GM21515 (cell line): ENCODE results near the gene FAM227A.
"Not testable (repeated sequence)": the region's sequence is repeated elsewhere in the genome, so short reads cannot be mapped to it uniquely, and the experiment has no call there.

Experiments used
- ATAC-seq: cut with Tn5 transposase; IDR thresholded peaks from one replicate; pipeline ENCODE4 v1.9.1; 2021; ENCODE audit not compliant: unreplicated experiment

FAM227A gene

DNA sequence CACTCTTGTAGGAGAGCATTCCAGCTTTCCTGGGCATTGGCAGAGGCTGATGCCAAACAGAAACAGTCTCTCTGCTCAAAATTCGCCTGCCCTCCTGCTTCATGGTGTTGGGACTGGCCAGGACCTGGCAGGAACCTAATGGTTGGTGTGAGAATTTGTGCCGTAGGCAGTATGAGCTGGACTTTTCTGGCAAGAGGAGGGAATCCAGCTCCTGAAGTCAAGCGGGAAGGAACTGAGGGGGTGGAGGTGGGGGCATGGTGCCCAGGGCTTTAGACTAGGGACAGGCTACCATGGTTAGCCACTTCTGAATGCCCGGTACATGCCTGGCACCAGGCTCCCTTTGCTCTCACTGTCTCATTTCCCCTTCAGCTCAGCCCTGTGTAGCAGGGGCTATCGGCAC lies 18.7 kb upstream of the FAM227A start:
- no peak for ATAC-seq

DNA sequence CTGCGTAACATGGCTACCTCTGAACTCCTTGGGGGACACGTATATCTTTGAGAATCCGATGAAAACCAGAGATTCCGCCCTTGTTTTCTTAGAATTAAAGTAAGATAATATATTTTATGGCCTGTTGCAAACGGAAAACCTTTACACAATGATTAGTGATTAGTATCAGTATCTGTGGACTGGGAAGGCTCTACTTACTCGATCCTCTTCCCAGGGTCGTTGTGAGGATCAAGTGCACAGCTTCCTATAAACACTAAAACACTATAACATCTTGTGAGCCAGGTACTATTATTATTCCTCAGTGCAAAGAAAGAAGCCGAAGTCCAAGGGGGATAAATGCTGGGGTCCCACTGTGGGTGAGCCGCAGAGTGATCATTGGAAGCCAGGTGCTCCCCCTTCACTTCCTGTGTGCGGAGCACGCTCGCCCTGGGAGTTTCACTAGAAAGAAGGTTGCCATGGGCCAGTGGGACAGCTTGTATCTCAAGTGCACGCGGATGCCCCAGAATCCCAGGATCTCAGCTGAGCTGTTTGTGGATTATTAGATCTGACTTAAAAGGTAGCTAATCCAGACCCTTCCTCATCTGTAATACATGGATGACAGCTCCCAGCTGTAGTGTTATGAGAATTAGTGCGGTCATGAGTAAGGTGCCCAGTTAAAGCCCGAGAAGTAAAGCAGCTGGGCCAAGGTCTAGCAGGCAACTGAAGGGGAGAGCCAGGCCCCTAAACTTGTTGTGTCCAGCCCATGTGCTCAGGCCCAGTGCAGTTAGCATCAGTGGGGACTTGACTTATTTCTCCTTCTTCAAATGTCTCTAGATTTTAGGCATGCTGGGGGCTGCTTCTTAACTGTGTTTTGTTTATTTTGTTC lies 1.1 kb upstream of the FAM227A start:
- no peak for ATAC-seq

DNA sequence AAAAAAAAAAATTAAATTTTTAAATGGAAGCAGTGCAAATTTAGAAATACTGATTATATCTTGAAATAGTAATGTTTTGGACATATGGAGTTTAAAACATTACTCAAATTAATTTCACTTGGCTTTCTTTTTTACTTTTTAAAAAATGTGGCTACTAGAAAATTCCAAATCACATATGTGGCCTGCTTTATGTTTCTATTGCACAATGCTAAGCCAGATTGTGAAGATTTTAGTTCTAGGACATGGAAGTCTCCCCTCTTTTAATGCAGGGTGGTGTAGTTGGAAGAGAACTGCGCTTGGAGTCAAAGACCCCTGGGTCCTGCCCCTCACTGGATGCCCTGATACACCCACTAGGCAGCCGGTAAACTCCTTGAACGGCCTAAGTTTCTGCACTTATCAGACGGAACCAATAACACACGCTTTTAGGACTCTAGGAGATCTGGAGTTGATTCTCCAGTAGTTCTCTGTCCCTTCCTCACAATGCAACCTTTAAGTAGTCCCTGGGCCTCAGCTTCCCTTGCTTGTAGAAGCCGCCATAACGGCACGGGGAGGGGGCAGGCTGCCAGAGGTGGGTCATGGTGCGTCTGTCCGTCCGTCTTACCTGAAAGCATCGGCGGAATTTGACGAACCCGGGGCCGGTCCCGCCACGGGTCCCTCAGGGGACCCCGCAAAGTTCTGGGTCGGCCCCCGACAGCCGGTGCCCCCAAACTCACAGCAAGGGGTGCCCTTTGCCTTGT lies 505 bp downstream of the FAM227A start:
- ATAC-seq = no peak

DNA sequence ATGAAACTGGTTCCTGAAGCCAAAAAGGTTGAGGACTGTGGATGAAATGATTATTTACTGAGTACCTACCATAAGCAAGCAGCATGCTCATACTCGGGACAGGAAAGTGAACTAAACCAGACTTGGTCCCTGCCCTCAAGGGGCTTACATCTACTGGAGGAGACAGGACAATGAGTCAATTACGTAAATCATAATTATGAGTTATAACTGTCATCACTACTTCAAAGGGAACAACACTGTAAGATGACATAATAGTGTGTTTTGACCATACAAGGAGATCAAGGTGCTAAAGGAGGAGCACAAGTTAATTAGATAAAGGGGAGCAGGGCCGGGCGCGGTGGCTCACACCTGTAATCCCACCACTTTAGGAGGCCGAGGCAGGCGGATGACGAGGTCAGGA lies 2.5 kb downstream of the FAM227A start:
- ATAC-seq = no peak

DNA sequence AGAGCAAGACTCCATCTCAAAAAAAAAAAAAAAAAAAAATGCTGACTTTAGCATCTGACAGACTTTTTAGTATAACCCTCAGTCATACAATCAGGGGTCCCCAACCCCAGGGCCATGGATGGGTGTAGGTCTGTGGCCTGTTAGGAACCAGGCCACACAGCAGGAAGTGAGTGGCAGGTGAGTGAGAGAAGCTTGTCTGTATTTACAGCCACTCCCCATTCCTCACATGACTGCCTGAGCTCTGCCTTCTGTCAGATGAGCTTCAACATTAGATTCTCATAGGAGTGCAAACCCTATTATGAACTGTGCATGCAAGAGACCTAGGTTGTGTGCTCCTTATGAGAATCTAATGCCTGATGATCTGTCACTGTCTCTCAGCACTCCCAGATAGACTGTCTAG lies 3.3 kb downstream of the FAM227A start:
- no peak for ATAC-seq

DNA sequence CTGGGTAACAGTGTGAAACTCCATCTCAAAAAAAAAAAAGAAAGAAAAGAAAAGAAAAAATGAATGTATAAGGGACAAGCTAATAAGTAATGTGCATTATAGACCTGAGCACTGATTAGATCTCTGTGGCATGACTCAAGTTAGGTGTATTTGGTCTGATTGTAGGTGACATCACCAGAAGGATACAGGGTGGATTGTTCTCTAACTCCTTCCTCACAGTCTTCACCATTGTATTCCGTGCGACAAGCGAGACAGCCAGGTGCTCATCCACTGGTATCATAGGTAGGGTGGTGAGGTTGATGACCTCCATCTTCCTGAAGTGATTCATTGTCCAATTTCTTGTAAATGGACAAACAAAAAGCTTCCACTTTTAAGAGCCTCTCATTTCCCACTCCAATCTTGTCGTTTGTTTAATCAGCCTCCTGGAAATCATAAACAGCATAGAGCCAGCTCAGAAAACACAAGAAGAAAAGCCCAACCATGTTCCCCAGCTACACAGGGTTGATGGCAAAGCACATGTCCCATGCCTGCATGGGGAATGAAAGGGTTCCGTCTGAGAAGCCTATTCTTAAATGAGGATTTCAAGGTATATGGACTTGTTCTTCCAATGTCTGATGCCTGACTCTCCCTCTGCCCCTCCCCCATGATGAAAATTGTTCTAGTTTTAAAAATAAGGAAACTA lies 6.2 kb downstream of the FAM227A start:
- ATAC-seq = no peak

DNA sequence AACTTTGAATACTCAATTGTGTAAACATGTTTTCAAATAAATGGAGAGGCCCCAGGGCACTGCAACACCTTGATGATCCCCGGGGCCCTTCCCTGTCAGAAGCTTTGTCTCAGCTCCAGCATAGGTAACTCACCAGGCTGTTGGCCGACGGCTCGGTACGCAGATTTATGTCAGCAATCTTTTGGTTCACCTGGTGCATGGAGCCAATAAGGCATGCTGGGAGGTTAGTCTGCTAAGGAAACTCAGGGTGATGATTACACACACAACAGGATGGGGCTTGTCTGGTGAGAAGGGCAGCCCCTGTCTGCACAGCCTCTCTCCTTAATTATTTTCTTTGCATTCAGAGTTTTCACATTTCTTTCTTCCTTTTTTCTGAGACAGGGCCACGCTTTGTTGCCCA lies 10.8 kb downstream of the FAM227A start:
- ATAC-seq = no peak

DNA sequence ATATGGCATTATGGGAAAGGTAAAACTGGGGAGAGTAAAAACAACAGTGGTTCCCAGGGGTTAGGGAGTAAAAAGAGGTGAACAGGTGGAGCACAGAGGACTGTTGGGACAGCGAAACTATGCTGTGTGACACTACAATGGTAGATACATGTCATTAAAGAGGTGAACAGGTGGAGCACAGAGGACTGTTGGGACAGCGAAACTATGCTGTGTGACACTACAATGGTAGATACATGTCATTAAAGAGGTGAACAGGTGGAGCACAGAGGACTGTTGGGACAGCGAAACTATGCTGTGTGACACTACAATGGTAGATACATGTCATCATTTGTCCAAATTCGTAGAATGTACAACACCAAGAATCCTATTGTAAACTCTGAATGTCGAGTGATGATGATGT lies 11.9 kb downstream of the FAM227A start:
- not testable (repeated sequence) for ATAC-seq

DNA sequence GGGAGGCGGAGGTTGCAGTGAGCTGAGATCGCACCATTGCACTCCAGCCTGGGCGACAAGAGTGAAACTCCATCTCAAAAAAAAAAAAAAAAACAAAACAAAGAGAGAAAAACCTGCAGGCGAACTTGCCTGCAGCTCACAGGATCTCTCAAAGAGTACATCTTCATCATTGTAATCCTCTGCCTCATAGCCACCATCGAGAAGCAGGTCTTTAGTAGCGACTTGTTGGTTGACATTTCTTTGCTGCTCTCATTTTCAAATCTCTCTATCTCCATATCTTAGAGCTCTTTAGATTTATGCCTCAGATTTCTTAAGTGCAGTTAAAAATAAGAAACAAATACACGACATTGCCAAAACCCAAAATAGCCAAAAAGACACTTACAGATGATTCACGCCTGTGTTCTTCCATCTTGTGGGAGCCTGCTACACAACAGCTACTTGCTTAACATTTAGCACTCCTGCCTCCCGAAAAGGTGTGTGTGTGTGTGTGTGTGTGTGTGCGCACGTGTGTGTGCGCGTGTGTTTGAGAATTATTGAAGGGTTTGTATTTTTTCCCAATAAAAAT lies 14.6 kb downstream of the FAM227A start:
- ATAC-seq = no peak

DNA sequence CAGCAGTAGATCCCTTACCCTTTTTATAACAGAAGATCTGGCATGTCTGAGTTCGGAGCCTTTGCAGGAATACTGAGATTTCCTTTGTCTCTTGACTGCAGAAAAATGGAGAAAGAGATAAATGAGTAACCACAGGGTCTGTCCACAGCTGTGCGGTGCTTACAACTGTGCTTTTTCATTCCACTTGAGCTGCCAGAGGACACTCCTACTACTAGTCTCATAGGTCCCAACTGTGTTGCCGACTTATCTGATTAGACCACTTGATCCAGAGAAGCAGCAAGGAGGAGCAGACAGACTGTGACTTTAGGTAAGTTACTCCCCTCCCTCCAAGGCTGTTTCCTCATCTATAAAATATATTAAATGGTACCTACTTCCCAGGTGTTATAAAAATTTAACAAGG lies 17.5 kb downstream of the FAM227A start:
- ATAC-seq = no peak

DNA sequence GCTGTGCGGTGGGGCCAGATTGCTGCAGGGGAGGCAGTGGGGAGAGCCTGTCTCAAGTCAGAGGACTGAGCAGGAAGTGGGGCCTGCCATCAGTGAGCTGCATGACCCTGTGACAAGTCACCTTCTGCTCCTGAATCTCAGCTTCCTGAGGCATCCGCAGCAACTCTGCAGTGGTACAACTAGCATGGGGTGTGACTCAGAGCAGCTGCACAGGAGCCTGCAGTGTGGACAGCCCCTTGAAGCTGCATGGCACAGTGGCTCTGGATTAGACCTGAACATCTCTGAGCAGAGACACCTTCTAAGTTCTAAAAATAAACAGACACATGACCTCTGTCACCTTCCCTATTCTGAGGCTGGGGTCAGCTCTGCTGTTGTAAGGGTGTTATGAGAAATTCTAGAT lies 18.0 kb downstream of the FAM227A start:
- ATAC-seq = no peak

DNA sequence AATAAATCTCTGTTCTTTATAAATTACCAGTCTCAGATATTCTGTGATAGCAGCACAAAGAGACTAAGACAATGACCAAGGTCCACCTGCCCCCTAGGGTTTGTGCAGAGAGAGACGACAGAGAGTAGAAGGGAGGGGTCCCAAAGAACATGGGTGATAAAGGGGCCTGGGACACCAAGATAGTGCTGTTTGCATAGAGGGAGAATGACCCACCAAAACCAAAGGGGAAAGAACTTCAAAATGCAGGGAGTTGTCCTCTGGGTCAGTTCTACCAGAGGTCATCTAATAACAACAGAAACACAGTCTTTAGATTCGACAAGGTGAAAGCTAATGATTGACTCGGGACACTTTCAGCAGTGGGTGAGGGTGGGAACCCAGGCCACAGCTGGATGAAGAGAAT lies 23.7 kb downstream of the FAM227A start:
- no peak for ATAC-seq

DNA sequence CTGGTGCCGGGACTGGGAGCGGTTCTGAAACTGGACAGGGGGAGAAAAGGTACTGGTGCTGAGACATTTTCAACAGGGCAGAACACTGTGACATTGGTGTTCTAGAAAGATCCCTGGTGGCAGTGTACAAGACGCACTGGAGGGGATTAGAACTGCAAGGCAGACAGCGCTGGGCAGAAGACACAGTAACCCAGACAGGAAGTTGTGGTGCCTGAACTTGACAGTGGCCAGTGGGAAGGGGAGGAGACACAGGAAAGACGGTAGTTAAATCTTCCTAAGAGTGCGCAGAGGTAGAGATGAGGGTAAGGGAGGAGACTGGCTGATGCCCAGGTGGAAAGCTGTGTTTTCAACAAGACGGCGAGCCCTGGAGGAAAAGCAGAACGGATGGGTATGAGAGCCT lies 24.5 kb downstream of the FAM227A start:
- ATAC-seq = no peak

DNA sequence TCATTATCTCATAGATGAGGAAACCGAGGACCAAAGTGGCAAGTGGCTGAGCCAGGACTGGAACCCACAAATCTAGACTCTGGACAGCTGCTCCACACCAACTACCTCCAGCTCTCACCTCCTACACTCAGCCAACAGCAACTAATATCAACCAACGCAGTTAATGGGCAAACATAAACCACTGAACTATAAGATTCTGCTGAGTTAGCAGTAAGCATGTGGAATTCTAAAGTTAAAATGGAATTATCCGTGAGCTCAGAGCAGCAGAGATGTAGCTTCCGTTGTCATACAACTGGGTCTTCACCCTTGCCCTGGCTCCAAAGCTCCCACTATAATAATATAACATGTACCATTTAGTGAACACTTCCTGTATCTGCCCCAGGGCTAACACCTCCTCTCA lies 27.1 kb downstream of the FAM227A start:
- no peak for ATAC-seq

DNA sequence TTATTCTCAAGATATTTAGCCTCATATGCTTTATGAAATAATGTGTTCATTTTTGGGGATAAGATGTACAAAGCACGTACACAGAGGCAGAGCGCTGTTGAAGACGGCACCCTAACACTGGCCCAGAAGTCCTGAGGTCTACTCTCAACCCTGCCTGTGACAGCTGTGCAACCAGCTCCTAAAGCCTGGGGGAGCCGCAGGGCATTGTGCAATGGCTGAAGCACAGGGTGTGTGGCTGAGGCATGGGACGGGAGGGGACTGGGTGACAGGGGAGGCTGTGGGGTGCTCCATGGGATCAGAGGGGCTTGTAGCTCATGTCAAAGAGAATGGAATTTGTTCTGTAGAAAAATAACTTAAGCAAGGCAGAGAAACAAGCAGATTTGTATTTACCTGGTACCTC lies 27.7 kb downstream of the FAM227A start:
- ATAC-seq = no peak

DNA sequence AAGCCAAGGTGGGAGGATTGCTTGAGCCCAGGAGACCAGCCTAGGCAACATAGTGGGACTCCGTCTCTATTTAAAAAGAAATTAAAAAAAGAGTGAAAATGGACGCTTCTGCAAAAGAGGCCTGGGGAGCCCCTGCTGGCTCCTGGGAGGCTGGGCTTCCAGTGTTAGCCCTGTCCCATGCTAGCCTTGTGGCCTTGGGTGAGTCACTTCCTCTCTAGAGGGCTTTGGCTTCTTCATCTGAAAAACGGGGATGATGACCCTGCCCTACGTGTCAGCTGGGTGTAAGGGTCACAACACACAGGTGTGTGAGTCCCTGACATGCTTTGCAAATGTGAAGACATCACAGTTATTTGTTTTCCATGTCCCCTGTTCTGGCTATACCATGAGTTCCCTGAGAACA lies 32.8 kb downstream of the FAM227A start:
- no peak for ATAC-seq

DNA sequence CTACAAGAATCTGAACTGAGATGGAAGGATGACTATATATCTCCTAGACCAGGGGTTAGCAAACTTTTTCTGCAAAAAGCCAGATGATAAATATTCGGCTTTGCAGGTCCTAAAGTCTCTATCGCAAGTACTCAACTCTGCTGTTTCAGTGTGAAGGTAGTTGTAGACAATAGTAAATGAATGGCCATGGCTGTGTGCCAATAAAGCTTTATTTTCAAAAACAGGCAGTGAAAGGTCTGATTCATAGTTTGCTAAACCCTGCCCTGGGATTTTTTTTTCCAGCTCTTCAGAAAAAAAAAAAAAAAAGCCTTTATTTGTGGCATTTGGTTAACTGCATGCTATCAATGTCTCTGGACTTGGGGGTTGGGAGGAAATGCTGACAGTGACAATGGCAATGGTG lies 37.5 kb downstream of the FAM227A start:
- ATAC-seq = no peak

DNA sequence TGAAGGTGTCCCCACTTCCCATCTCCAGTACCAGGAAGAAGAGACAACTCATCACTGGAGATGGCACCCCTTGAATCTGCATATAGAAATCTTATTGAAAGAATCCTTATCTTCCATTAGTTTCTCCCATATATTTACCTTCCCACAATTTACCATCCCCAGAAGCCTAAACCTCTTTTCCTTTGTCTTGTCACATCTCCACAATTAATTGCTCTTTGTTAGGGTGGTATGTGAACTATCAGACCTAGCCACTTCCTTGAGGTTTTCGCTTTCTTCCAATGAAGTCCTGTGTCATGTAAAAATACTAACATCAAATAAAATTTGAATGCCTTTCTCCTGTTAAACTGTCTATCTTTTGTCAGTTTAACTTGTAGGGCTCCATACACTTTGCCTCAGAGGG lies 37.9 kb downstream of the FAM227A start:
- no peak for ATAC-seq

DNA sequence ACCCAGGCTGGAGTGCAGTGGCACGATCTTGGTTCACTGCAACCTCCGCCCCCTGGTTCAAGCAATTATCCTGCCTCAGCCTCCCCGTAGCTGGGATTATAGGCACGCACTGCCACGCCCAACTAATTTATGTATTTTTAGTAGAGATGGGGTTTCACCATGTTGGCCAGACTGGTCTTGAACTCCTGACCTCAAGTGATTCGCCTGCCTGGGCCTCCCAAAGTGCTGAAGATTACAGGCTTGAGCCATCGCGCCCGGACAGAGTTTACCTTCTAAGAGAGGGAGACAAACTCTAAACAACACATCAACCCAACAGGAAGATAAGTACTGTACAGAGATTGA lies 41.2 kb downstream of the FAM227A start:
- ATAC-seq = not testable (repeated sequence)

DNA sequence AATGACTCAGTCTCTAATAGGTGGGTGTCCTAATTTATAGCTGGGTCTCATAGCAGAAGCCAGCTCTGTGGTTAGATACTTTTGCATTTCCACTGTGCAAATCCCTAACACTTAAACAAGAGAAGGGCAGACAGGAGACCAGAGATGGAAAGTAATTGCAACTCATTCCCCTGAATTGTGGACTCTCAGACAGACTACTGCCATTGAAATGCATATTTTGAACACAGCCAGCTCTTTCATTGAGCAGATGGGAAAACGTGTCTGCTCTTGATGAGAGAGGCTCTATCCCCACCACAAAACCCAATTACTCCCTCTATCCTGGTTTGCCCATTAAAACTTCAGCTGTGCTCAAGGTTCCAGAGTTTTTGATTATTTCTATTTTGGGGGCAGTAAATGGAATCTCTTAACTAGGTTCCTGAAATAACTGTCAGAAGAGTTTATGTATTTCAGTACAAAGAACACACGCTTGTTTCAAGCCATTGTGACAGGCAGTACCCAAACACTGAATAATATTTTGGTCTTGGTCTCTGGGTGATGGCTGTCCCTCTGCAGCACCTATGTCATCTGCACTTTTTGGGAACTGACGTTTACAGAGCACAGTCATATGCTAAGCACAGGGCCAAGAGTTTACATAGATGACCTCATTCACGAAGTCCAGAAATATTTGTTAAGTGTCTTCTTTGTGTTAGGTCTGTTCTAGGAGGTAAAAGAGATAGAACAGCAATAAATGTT lies 41.7 kb downstream of the FAM227A start:
- ATAC-seq = no peak

DNA sequence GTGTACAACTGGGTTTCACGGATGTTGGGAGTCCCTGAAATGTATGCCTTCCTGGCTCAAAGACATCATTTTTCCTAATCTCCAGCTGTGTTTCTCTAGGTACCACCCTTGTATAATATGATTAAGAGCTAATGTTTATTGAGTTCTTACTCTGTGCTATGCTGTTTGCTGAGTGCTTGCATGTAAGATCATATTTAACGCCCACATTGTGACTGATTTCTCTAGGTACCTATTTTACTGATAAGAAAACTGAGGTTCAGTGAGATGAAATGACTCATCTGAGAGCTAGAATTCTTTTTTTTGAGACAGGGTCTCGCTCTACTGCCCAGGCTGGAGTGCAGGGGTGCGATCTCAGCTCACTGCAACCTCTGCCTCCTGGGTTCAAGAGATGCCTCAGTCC lies 42.6 kb downstream of the FAM227A start:
- no peak for ATAC-seq
